Measurements from ENCODE around the gene CHRM4. TPM values are rescaled to one million over a fixed set of nuclear protein-coding genes. Genes with fewer than 3 reads are reported as not detected.

CHRM4 gene
- total RNA-seq, 1 experiment from 2014 or later, result 1.1 TPM

DNA sequence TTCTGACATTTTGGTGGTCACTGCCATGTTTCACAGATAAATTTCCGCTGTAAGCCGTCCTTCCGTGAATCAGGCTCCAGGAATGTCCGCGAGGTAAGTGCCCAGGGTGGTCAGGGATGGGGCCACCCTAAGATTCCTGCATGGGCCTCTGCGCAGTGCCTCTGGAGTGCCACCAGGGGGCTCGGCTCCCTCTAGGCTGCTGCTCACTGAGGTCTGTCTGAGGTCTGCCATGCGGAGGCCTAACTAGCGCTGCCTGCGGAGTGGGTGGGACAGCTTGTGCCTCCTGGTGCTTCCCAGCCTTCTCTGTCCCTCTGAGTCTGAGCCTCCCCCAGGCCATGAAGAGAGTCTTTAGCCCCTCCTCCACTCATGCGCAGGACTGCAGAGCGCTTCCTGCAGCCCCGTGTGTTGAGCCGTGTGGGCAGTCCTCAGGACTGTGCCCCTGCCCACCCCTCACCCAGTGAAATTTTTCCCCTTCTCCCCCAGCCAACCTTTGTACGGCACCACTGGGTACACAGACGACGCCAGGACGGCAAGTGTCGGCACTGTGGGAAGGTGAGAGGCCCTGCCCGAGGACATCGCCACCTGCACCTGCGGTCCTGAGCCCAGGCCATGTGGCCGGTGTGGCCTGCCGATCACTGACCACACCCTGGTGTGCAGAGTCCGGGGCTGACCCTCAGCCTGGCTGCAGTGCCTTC lies 22.0 kb downstream of the CHRM4 start:
- Histone ChIP-seq H3K4me1 (ENCODE audit: control insufficient read depth in 1 of 2, insufficient read depth in 2 of 2, low read length in 2 of 2) (peaks cover 0 to 22% of the 10 kb centered on the region in 2 experiments; a peak in 2 of 4 replicates), H3K27me3 (ENCODE audit: insufficient read depth, low read length) (no peaks in the 10 kb centered on the region), H3K4me3 (replicated peaks in 1 of 2; ENCODE audit: low read depth in 1 of 2, low read length in 2 of 2) (no peak overlapping the region), H3K79me2 (ENCODE audit: insufficient read depth, low read length) (peaks cover 4% of the 10 kb centered on the region; the same call in 1 of the 2 replicates), H3K36me3 (ENCODE audit: control insufficient read depth in 1 of 2, insufficient read depth in 2 of 2, low read length in 2 of 2) (peaks cover 5 to 12% of the 10 kb centered on the region in 2 experiments; a peak in 3 of 4 replicates), H3K9me2 (ENCODE audit: insufficient read depth) (no peaks in the 10 kb centered on the region), H3K4me2 (ENCODE audit: low read length) (peak overlapping the region; percentile 15), H3K9ac (ENCODE audit: low read length) (peak overlapping the region; percentile 45), H3K9me3 (ENCODE audit: control insufficient read depth in 1 of 2, insufficient read depth in 1 of 2, low read depth in 1 of 2, low read length in 2 of 2) (no peaks in the 10 kb centered on the region), H4K20me1 (ENCODE audit: insufficient read depth) (no peaks in the 10 kb centered on the region), H2AFZ (ENCODE audit: low read depth, low read length, poor library complexity, severe bottlenecking) (no peak overlapping the region), H3K27ac (ENCODE audit: low read depth, low read length) (peak overlapping the region; percentile 37; the same call in 1 of the 2 replicates)
- peak; percentile 48 for DNase-seq (ENCODE audit: low read depth, low spot score)
- no TSS peak for BruUV-seq (replicated peaks)
- CTCF ChIA-PET, result interaction anchor here (1.6 kb wide), 1 partner anchor 17 kb away, joined by 6 read pairs; no protein-coding TSS in a partner anchor
- ATAC-seq, result peak; percentile 90
- intact Hi-C loops (cut with micrococcal nuclease), result loop anchor here (5.0 kb wide), 1 partner anchor 122 kb away; no protein-coding TSS in a partner anchor
- POLR2A ChIA-PET, result no interaction called here
- RAD21 ChIA-PET (ENCODE audit: low non-redundant PET in 1 of 2, low total read pairs in 2 of 2, uncharacterized antibody in 2 of 2, unreplicated experiment in 2 of 2), result no interaction called here
- TF ChIP-seq RAD21 (IDR thresholded peaks at IDR 0.05; ENCODE audit: low read depth) (peak; percentile 61), FOSL1 (IDR thresholded peaks at IDR 0.05; ENCODE audit: low read depth) (no peak)
- TF ChIP-seq, protein P1, sequence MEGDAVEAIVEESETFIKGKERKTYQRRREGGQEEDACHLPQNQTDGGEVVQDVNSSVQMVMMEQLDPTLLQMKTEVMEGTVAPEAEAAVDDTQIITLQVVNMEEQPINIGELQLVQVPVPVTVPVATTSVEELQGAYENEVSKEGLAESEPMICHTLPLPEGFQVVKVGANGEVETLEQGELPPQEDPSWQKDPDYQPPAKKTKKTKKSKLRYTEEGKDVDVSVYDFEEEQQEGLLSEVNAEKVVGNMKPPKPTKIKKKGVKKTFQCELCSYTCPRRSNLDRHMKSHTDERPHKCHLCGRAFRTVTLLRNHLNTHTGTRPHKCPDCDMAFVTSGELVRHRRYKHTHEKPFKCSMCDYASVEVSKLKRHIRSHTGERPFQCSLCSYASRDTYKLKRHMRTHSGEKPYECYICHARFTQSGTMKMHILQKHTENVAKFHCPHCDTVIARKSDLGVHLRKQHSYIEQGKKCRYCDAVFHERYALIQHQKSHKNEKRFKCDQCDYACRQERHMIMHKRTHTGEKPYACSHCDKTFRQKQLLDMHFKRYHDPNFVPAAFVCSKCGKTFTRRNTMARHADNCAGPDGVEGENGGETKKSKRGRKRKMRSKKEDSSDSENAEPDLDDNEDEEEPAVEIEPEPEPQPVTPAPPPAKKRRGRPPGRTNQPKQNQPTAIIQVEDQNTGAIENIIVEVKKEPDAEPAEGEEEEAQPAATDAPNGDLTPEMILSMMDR (IDR thresholded peaks at IDR 0.05 in 2 of 3, conservative IDR thresholded peaks at IDR 0.05 in 1 of 3; ENCODE audit: borderline replicate concordance in 1 of 3, insufficient read depth in 1 of 3, low read depth in 2 of 3, low read length in 2 of 3), result peak; percentile 64 to 97 (median 91)

DNA sequence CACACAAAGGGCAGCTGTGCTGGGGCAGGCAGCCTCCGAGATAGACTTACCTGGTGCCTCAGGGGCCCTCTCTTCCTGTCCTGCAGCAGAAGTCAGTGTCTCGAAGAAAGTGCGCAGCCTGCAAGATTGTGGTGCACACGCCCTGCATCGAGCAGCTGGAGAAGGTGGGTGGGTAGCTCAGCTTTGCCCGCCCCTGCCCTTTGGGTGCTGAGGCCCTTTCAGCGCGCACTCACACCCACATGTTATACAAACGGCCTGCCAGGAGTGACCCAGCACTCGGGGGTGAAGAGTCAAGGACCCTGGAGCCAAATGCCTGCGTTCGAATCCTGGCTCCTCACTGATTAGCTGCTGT lies 23.7 kb downstream of the CHRM4 start:
- H3K36me3 ChIP-seq (ENCODE audit: control insufficient read depth in 1 of 2, insufficient read depth in 2 of 2, low read length in 2 of 2), result peaks cover 5 to 12% of the 10 kb centered on the region in 2 experiments; a peak in 3 of 4 replicates
- intact Hi-C loops (cut with micrococcal nuclease), result loop anchor here (5.0 kb wide), 1 partner anchor 121 kb away; no protein-coding TSS in a partner anchor
- H3K27me3 ChIP-seq (ENCODE audit: insufficient read depth, low read length), result no peaks in the 10 kb centered on the region
- no peaks in the 10 kb centered on the region for H4K20me1 ChIP-seq (ENCODE audit: insufficient read depth)
- POLR2A ChIA-PET, result no interaction called here
- DNase-seq (ENCODE audit: low read depth, low spot score) (no peak), ATAC-seq (no peak)
- no peaks in the 10 kb centered on the region for H3K9me3 ChIP-seq (ENCODE audit: control insufficient read depth in 1 of 2, insufficient read depth in 1 of 2, low read depth in 1 of 2, low read length in 2 of 2)
- H3K4me1 ChIP-seq (ENCODE audit: control insufficient read depth in 1 of 2, insufficient read depth in 2 of 2, low read length in 2 of 2), result peaks cover 11 to 37% of the 10 kb centered on the region in 2 experiments
- H3K27ac ChIP-seq (ENCODE audit: low read depth, low read length), result no peak overlapping the region; the same call in 1 of the 2 replicates
- H3K9me2 ChIP-seq (ENCODE audit: insufficient read depth), result no peaks in the 10 kb centered on the region
- RAD21 ChIA-PET (ENCODE audit: low non-redundant PET in 1 of 2, low total read pairs in 2 of 2, uncharacterized antibody in 2 of 2, unreplicated experiment in 2 of 2), result no interaction called here
- CTCF ChIA-PET, result interaction anchor here (1.3 to 1.6 kb wide), 2 partner anchors 16 to 21 kb away, joined by 6 read pairs; no protein-coding TSS in a partner anchor
- no peak overlapping the region for H3K4me3 ChIP-seq (replicated peaks in 1 of 2; ENCODE audit: low read depth in 1 of 2, low read length in 2 of 2)
- H3K9ac ChIP-seq (ENCODE audit: low read length), result no peak overlapping the region
- TF ChIP-seq SP1 (IDR thresholded peaks at IDR 0.05; ENCODE audit: low read depth) (no peak), CEBPB (IDR thresholded peaks at IDR 0.05; ENCODE audit: low read depth) (no peak), EZH2 (IDR thresholded peaks at IDR 0.05) (no peak), YY1 (IDR thresholded peaks at IDR 0.05; ENCODE audit: extremely low read depth, insufficient replicate concordance, low read depth, low read length) (no peak), ZNF274 (IDR thresholded peaks at IDR 0.05; ENCODE audit: low read depth, low read length) (no peak), POLR2AphosphoS5 (IDR thresholded peaks at IDR 0.05; ENCODE audit: low read depth, low read length) (no peak), SRF (IDR thresholded peaks at IDR 0.05; ENCODE audit: low read depth) (no peak), ELF1 (IDR thresholded peaks at IDR 0.05; ENCODE audit: borderline replicate concordance, low read depth) (no peak), EGR1 (IDR thresholded peaks at IDR 0.05; ENCODE audit: low read depth) (no peak), SIN3A (IDR thresholded peaks at IDR 0.05; ENCODE audit: low read depth) (no peak)
- H3K4me2 ChIP-seq (ENCODE audit: low read length), result no peak overlapping the region
- H2AFZ ChIP-seq (ENCODE audit: low read depth, low read length, poor library complexity, severe bottlenecking), result no peak overlapping the region
- H3K79me2 ChIP-seq (ENCODE audit: insufficient read depth, low read length), result peaks cover 14% of the 10 kb centered on the region; the same call in 1 of the 2 replicates
- BruUV-seq (replicated peaks), result no TSS peak

All from HCT116 (cell line).